HG03135 (cell line): ENCODE results near the gene STAT2.
"Not testable (repeated sequence)": the region's sequence is repeated elsewhere in the genome, so short reads cannot be mapped to it uniquely, and the experiment has no call there.

Experiments
- ATAC-seq: cut with Tn5 transposase; IDR thresholded peaks from one replicate; pipeline ENCODE4 v1.9.1; 2021; ENCODE audit warnings: mild to moderate bottlenecking, moderate library complexity; ENCODE audit not compliant: unreplicated experiment

STAT2 gene

GRCh38 chr12:56359851-56360767, at the start of gene STAT2:
STAT2 (minus strand) TSS chr12:56360107; CDS start chr12:56356571, 3,536 bp downstream.
- ATAC-seq: peak; percentile 95

DNA sequence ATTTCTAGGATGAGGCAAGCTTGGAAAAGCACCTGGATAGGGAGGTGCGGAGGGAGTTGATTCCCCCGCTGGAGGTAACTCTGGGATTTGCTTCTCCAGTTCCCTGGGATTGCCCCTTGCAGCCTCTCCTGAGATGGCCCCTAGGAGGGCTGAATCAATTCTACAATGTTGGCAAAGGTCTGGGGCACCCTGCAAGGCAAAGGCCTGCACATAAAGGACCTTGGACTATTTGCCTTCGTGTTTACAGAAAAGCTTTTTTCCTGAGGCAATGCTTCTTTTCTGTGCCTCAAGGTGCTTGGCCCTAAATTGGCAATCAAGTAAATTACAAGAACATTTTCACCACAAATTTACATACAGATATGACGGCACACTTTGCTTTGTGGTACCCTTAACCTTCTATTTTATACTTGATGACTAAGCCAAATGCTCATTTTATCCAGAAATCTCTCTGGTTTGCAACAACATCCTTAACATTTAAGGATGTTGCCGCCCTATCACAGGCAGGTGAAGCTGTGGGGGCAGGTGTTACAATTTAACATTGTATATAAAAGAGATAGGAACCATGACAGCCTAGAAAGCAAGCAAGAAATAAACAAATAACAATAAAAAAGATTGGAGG, 49.0 kb upstream of the STAT2 start:
- no peak for ATAC-seq

- ATAC-seq: not testable (repeated sequence)
Observed at GRCh38 chr12:56404227-56404626, 44.3 kb upstream of the STAT2 start.

DNA sequence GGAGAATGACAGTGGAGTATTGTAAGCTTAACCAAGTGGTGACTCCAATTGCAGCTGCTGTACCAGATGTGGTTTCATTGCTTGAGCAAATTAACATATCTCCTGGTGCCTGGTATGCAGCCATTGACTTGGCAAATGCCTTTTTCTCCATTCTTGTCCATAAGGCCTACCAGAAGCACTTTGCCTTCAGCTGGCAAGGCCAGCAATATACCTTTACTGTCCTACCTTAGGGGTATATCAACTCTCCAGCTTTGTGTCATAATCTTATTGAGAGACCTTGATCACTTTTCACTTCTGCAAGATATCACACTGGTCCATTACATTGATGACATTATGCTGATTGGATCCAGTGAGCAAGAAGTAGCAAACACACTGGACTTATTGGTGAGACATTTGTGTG, 41.7 kb upstream of the STAT2 start:
- not testable (repeated sequence) for ATAC-seq

DNA sequence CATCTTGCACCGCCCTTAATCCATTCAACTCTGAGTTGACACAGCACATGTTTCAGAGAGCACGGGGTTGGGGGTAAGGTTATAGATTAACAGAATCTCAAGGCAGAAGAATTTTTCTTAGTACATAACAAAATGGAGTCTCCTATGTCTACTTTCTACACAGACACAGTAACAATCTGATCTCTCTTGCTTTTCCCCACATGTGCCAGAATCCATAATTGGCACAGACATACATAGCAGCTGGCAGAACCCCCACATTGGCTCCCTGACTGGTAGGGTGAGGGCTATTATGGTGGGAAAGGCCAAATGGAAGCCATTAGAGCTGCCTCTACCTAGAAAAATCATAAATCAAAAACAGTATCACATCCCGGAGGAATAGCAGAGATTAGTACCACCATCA, 41.2 kb upstream of the STAT2 start:
- not testable (repeated sequence) for ATAC-seq

DNA sequence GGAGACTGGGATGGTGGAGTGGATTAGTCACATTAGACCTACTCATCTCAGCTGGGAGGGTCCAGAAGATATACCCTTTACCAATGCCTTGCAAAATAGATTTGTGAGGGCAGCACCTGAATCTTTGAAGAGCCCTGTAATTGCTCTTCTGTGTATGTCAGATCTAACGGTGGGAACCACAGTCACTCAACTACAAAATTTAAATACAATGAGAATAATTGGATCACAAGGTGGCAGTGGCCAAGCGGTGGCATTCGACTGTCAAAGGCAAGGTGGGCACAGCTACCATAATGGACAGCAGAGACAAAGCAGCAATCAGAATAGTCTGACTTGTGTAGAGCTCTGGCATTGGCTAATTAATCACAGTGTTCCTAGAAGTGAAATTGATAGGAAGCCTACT, 39.6 kb upstream of the STAT2 start:
- not testable (repeated sequence) for ATAC-seq

- no peak for ATAC-seq
Observed at GRCh38 chr12:56398324-56398723, 38.4 kb upstream of the STAT2 start.

- no peak for ATAC-seq
Observed at GRCh38 chr12:56392331-56392730, 32.4 kb upstream of the STAT2 start.

GRCh38 chr12:56391721-56392120, 31.8 kb upstream of the STAT2 start:
- no peak for ATAC-seq

- ATAC-seq: no peak
Observed at GRCh38 chr12:56389412-56389811, 29.5 kb upstream of the STAT2 start.

GRCh38 chr12:56387152-56387736, 27.3 kb upstream of the STAT2 start:
- ATAC-seq: no peak

DNA sequence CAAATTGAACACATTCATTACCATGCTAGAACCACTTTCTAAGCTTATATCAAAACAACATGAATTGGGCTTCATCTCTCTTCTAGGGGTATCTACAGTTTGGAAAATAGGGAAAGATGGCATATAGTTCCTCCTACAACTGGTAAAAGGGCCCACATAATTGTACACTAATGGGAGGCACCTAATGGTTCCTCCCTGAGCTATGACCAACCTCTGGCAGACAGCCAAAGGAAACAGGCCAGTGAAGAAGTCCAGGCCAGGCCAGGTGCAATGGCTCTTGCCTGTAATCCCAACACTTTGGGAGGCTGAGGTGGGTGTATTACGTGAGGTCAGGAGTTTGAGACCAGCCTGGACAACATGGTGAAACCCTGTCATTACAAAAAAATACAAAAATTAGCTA, 26.0 kb upstream of the STAT2 start:
- no peak for ATAC-seq

- ATAC-seq: no peak
Observed at GRCh38 chr12:56382611-56383010, 22.7 kb upstream of the STAT2 start.

GRCh38 chr12:56377989-56378316, 18.0 kb upstream of the STAT2 start:
- no peak for ATAC-seq

- no peak for ATAC-seq
Observed at GRCh38 chr12:56377310-56377988, 17.5 kb upstream of the STAT2 start.

DNA sequence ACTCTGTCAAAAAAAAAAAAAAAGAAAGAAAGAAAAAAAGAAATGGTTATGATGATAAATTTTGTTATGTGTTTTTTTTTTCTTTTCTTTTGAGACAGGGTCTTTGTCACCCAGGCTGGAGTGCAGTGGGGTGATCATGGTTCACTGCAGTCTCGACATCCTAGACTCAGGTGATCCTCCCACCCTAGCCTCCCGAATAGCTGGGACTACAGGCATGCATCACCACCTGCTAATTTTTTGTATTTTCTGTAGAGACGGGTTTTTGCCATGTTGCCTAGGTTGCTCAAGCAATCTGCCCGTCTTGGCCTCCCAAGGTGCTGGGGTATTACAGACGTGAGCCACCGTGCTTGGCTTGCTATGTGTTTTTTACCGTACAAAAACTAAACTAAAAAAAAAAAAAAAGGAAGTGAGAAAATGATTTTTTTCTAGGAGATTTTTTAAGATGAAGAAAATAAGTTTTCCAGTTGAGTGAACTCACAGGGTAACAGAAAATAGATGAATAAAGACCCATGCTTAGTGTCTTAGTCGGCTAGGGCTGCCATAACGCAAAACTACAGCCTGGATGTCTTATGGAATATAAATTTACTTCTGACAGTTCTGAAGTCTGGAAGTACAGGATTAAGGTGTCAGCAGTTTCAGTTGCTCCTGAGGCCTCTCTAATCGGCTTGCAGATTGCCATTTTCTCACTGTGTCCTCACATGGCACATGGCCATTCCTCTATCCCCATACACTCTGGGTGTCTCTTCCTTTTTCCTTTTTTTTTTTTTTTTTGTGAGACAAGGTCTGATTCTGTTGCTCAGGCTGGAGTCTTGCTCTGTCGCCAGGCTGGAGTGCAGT, 15.9 kb upstream of the STAT2 start:
- peak; percentile 71 for ATAC-seq

- peak; percentile 30 for ATAC-seq
Observed at GRCh38 chr12:56374726-56375597, 15.1 kb upstream of the STAT2 start.

GRCh38 chr12:56373515-56373914, 13.6 kb upstream of the STAT2 start:
- no peak for ATAC-seq

GRCh38 chr12:56366948-56367347, 7.0 kb upstream of the STAT2 start:
- ATAC-seq: no peak
